GM12892 (cell line): ENCODE data around the gene RGR. TPM values are rescaled to one million over a fixed set of nuclear protein-coding genes. Genes with fewer than 3 reads are reported as not detected.

ENCODE experiments used
- DNase-seq: peaks from one replicate; pipeline ENCODE4 v3.0.0; 2011; ENCODE audit not compliant: insufficient read length
- FAIRE-seq: peaks from 2 replicates; lab custom pipeline; 2011; peaks lifted over from hg19 to GRCh38; lab: Jason Lieb, UNC
- POLR2A ChIP-seq: IDR thresholded peaks from 2 replicates; pipeline ENCODE4 v1.6.1; 2011; ENCODE audit warnings: low read depth, low read length, control low read depth
- POLR2AphosphoS5 ChIP-seq: IDR thresholded peaks from 2 replicates; pipeline ENCODE4 v1.6.1; 2011; ENCODE audit warnings: low read depth, low read length, control low read depth
- TAF1 ChIP-seq: IDR thresholded peaks from 2 replicates; pipeline ENCODE4 v1.6.1; 2011; ENCODE audit warnings: low read depth, mild to moderate bottlenecking, control low read depth, low read length, borderline replicate concordance
- polyA plus RNA-seq: library from polyadenylated mRNA; unstranded; fragments of >200 nt; gene quantifications from one replicate; pipeline ENCODE4 v1.2.1, GENCODE V29; 2012; ENCODE audit warnings: missing spikeins, inconsistent platforms; ENCODE audit not compliant: missing spikeins

Gene RGR, protein sequence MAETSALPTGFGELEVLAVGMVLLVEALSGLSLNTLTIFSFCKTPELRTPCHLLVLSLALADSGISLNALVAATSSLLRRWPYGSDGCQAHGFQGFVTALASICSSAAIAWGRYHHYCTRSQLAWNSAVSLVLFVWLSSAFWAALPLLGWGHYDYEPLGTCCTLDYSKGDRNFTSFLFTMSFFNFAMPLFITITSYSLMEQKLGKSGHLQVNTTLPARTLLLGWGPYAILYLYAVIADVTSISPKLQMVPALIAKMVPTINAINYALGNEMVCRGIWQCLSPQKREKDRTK
- polyA plus RNA-seq: not detected

DNA sequence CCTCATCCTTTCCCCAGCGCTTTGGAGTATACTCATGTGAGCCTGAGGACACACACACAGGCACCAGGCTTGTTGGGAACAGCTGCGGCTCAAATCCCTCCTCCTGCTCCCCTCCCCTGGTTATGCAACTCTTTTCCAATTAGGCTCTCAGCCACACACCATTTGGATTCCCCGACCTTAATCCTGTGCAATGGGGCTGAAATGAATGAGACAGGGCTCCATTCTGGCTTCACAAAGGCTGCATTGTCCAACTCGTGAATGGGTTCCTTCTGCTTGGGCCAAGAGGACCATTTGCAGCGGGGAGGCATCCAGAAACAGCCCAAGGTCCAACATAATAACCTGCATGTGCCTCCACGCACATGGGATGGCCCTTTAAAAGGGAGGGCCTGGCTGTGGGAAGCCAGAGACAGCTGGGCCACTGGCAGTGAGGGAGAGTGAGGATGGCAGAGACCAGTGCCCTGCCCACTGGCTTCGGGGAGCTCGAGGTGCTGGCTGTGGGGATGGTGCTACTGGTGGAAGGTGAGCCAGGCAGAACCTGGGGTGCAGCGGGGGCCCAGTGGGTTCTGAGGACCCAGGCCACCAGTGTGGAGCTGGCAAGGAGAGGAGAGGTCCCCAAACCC is at the start of gene RGR:
Gene RGR (plus strand): TSS at position 403 of the 620 bp plus-strand sequence. CDS start 38 bp downstream, at position 441.
- no peak for TF ChIP-seq POLR2A
- no peak for TF ChIP-seq TAF1
- TF ChIP-seq POLR2AphosphoS5: no peak
- no peak for DNase-seq
- FAIRE-seq: no peak

GRCh38 chr10:84196083-84196482 is 48.8 kb upstream of the RGR start:
- FAIRE-seq: no peak
- no peak for DNase-seq
- TF ChIP-seq POLR2A: no peak
- TF ChIP-seq POLR2AphosphoS5: no peak
- no peak for TF ChIP-seq TAF1

DNA sequence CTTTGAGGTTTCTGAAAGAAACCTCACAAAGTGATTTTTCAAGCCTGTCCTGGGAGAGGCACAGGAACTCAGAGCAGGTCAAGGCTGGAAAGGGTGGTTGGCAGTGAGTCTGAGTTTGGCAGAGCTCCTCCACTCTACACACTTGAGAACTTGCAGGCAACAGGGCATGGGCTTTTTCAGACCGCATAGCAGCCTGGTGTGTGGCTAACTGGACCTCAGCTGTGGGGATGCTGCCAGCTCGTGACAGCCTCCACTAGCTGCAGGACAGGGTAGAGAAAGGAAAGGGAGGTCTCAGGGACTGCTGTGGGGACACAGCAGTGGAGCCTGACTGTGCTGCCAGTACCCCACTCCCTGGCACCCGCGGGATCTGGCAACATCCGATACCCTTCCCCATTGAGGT is 47.9 kb upstream of the RGR start:
- no peak for DNase-seq
- no peak for TF ChIP-seq POLR2AphosphoS5
- TF ChIP-seq POLR2A: no peak
- no peak for TF ChIP-seq TAF1
- FAIRE-seq: no peak

DNA sequence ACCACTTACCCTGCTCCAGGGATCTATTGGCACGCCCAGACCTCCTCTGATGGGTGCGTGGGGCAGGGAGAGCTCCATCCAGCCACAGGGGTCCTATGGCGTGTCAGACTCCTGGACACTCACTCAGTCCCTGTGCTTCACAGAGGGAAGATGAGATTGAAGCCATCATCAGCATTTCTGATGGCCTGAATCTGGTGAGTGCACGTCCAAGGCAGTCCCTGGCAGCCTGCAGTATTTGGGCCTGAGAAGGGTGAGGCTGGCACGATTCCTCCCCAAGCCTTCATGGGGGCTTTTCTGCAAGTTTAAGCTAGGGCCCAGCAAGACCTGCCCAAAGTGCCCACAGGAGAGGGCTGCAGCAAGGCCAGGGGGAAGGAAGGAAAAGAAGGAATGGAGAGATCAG is 47.2 kb upstream of the RGR start:
- TF ChIP-seq POLR2AphosphoS5 (no peak), POLR2A (no peak), TAF1 (no peak)
- FAIRE-seq (no peak), DNase-seq (no peak)

DNA sequence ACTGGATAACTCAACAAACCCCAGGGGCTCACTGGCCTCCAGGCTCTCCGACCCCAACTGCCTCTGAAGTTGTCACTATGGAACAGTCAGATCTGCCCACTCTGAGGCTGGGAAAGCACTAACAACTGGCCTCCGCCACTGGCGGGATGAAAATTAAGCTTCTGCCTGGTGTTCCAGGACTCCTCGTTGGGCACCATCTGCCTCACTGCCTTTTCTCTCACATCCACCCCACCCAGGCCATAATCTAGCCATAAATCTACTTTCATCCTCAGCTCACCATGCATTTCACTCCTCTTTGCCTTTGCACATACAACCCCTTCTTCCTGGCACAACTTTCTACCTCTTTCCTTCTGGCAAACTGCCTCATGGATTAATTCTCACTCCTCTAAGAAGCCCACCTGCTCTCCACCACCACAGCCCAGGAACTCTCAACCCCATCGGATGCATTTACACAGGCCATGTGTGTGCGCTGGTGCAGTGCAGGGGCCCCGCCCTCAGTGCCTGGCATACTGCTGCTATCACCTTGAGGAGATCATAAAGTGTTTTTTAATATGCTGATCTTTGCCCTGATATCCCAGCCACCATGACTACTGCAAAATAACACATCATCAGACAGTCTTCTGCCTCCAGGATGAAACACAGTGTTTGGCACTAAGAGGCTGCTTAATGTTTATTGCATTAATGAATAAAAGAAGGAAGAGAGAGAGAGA is 46.5 kb upstream of the RGR start:
- FAIRE-seq (no peak), DNase-seq (no peak)
- TF ChIP-seq POLR2AphosphoS5: no peak
- TF ChIP-seq TAF1: no peak
- no peak for TF ChIP-seq POLR2A

DNA sequence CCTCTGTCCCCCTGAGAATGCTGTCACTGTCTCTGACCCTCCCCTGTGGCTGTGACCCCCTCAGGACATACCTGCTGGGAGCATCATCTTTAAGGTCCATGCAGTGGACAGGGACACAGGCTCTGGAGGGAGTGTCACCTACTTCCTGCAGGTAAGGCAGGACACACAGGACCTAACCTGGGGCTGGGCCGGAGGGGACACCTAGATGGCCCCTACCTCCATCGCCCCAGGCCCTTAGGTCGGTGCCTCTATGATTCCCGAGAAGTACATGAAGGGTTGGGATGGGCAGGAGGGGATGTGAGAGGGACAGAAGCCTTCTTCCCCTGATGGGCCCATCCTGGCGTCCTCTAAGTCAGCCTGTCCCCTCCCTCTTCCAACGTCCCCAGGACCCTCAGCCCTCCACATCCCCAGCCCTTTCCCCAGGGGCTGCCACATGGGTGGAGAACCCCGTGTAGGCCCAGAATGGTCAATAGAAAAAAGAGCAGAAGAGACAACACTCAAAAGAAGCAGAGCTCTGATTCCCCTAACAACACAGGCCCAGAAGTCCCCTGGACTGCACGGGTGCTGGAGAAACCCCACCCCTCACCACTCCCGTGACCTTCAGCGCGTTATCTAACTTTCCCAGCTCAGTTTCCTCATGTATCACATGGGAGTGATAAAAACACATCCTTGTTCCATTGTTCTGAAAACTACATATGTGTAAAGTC is 44.2 kb upstream of the RGR start:
- DNase-seq: no peak
- peak; percentile 17 for FAIRE-seq
- TF ChIP-seq POLR2A: no peak
- TF ChIP-seq POLR2AphosphoS5: no peak
- TF ChIP-seq TAF1: no peak

DNA sequence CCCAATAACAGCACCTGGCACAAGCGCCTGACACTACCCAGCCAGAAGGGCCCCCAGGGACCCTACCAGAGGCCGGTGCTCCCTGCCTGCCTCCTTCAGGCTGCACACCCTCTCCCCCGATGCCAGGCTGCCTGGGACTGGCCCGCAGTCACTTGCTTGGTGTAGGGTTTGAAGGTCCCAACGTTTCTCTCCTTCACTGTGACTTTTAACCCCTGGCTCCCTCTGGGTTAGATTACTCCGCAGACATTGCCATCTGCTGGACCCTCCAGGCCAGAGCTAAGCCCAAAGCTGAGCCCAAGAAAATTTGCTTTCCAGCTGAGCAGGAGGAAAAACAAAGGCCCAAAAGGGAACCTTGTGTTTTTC is 43.6 kb upstream of the RGR start:
- no peak for FAIRE-seq
- no peak for DNase-seq
- TF ChIP-seq TAF1 (no peak), POLR2AphosphoS5 (no peak), POLR2A (no peak)

DNA sequence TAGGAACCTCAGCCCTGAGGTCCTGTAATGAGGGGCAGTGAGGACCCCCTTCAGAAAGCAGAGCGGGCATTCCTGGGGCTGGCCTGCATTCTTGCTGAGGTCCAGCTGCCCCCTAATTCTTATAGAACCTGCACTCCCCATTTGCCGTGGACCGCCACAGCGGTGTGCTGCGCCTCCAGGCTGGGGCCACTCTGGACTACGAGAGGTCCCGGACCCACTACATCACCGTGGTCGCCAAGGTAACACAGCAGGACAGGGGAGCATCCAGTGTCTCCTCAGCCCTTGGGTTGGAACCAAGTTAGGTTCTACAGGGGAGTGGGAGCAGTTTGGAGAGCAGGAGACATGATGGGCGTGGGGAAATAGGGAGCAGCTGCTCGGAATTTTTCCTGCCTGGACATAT is 43.2 kb upstream of the RGR start:
- FAIRE-seq (no peak), DNase-seq (no peak)
- TF ChIP-seq POLR2A (no peak), TAF1 (no peak), POLR2AphosphoS5 (no peak)

GRCh38 chr10:84202349-84202748 is 42.5 kb upstream of the RGR start:
- TF ChIP-seq TAF1 (no peak), POLR2A (no peak), POLR2AphosphoS5 (no peak)
- no peak for DNase-seq
- FAIRE-seq: no peak

DNA sequence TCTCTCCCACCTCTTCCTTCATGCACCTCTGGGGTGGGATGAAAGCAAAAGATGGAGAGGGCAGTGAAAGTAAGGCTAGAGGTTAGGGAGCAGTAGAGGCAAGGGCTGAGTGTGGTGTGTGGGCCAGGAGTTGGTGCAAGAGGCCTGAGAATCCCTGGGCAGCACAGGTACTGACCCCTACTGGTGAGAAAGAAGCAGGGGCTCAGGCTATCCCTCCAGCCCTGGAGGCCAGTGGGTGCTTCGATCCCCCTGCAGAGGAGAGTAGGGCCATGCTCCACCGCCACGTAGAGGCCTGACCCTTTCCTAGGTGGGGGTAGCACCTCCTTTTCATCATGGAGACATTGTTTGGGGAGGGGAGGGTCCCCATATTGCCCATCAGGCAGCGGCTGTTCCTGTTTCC is 40.7 kb upstream of the RGR start:
- TF ChIP-seq TAF1: no peak
- no peak for TF ChIP-seq POLR2A
- no peak for TF ChIP-seq POLR2AphosphoS5
- FAIRE-seq: peak; percentile 51
- DNase-seq: peak; percentile 59

GRCh38 chr10:84204610-84205009 is 40.2 kb upstream of the RGR start:
- no peak for DNase-seq
- FAIRE-seq: no peak
- TF ChIP-seq POLR2A: no peak
- no peak for TF ChIP-seq TAF1
- no peak for TF ChIP-seq POLR2AphosphoS5
